Measurements from ENCODE around the gene USP47.
"Not testable (repeated sequence)": the region's sequence is repeated elsewhere in the genome, so short reads cannot be mapped to it uniquely, and the experiment has no call there.

USP47 gene

DNA sequence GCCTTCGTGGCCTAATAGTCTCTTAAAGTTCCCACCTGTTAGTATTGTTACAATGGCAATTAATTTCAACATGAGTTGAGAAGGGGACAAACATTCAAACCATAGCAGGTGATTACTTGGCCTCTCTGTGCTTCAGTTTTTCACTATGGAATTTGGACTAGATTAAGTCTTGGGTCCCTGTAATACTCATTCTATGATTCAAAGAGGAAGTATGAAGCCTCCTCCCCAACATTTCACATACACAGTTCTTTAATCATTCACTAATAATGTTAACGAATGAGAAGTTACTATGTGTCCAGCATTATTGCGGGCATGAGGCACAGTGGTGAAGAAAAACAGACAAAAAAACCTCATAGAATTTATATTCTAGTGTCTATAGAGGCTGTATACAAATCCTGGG, 19.9 kb upstream of the USP47 start:
- DNase-seq (ENCODE audit: low read depth in 3 of 3, low spot score in 1 of 3) = no peak

DNA sequence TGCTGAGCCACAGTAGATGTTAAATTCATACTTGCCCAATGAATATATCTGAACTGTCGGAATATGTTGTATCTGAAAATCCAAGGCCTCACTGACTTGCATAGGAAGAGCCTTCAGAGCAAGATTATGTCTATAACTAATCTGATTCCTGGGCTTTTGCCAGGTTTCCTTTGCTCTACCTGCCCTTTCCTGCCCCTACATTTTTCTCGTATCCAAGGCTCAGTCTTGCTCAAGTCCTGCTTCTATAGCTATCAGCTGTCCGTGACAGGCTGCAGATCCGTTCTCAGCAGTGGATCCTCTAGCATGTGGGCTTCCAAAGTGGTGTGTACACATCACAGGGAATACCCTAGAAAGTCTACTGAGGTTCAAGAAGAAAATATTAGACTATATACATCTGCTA, 18.8 kb upstream of the USP47 start:
- DNase-seq (ENCODE audit: low read depth in 3 of 3, low spot score in 1 of 3) = no peak

DNA sequence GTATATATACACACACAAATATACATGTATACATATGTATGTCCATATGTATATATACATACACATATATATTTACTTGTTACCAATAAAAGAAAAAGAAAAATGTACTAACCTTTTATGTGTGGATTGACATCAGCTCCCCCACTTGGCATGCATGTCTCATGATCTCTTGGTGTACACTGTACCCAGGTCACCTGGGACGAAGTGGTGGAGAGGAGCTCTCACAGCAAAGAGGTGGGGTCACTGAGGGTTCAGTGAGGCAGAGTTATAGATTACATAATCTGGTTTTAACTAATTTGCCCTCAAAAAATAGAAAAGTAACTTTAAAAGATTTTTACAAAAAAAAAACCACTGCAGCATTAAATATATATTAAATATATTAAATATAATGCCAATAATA, 15.5 kb upstream of the USP47 start:
- no peak for DNase-seq (ENCODE audit: low read depth in 3 of 3, low spot score in 1 of 3)

DNA sequence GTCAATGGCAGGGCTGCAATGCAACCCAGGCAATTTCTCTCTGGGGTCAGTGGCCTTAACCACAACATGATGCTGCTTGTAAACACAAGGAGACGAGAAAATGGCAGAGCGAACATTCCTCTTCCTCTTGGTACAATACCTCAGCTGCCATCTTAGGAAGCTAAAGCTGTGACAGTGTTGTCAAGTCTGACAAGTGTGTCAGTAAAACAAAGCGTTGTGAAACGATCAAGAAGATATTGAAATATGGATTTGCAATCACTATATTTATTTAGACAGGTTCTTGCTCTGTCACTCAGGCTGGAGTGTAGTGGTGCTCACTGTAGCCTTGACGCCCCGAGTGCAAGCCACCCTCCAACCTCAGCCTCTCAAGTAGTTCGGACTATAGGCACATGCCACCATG, 14.5 kb upstream of the USP47 start:
- DNase-seq (ENCODE audit: low read depth in 3 of 3, low spot score in 1 of 3) = no peak

DNA sequence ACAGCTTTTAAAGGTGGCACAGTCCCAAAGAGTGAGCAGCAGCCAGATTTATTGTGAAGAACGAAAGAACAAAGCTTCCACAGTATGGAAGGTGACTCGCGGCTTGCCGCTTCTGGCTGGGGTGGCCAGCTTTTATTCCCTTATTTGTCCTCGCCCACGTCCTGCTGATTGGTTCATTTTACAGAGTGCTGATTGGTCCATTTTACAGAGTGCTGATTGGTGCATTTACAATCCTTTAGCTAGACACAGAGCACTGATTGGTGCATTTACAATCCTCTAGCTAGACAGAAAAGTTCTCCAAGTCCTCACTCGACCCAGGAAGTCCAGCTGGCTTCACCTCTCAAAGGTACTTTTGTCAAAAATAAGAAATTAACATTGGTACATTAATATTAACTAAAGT, 10.4 kb upstream of the USP47 start:
- not testable (repeated sequence) for DNase-seq (ENCODE audit: low read depth in 3 of 3, low spot score in 1 of 3)

DNA sequence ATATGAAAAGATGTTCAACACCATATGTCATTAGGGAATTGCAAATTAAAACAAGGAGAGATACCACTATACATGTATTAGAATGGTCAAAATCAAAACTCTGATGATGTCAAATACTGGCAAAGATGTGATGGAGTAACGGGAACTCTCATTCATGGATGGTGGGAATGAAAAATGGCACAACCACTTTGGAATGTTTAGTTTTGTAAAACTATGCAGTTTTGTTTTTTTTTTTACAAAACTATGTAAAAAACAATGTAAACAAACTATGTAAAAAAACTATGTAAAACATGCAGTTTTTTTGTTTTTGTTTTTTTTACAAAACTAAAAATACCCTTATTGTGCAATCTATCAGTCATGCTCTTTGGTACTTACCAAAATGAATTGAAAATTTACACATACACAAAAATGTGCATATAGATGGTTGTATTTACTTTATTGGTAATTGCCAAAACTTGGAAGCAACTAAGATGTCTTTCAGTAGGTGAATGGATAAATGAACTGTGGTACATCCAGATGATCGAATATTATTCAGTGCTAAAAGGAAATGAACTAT, 5.0 kb upstream of the USP47 start:
- DNase-seq (ENCODE audit: low read depth in 3 of 3, low spot score in 1 of 3) = no peak

DNA sequence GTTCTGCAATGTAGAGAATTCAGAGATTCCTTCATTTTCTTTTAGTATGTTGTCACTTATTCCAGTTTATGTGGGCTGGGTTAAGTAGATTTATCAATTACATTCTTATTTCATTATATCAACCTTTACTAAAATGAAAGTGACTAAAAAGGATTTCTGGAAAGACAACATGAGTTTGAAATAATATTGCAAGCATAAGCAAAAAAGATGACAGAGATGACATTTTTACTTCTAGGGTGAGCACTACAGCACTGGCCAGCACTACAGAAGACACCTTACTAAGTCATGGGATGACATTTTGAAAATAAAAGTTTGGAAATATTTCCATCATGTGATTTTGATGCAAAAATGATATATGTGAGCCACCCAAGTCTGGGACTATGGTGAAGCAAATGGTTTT, 2.1 kb upstream of the USP47 start:
- no peak for DNase-seq (ENCODE audit: low read depth in 3 of 3, low spot score in 1 of 3)

DNA sequence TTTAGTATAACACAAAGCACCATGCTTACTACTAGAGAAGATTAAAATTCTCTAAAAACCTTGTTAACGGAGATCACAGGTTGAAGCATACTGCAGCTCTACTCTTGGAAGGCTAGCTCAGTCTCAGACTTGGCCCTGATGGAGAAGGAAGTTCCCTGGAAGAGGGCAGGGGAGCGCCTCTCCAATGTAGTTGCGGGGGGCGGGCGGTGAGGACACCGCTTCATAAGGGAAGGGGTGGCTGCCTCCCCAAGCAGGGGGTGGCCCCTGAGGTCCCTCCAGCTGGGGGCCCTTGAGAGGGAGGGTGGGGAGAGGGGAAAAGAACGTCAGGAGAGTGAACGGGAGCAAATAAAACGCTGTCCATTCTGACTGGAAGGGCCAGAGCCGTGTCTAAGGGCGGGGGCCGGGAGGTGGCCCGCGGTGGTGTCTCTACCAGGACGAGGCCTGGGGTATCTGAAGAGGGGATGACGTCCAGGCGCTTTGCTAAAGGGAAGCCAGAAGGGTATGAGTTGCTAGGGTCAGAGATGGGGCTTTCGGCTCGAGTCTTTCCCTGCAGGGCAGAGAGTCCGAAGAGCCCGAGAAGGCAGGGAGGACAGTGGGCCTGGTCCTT, 553 bp upstream of the USP47 start:
- DNase-seq (ENCODE audit: low read depth in 3 of 3, low spot score in 1 of 3) = peak in 1 of 3 donors; percentile 25

DNA sequence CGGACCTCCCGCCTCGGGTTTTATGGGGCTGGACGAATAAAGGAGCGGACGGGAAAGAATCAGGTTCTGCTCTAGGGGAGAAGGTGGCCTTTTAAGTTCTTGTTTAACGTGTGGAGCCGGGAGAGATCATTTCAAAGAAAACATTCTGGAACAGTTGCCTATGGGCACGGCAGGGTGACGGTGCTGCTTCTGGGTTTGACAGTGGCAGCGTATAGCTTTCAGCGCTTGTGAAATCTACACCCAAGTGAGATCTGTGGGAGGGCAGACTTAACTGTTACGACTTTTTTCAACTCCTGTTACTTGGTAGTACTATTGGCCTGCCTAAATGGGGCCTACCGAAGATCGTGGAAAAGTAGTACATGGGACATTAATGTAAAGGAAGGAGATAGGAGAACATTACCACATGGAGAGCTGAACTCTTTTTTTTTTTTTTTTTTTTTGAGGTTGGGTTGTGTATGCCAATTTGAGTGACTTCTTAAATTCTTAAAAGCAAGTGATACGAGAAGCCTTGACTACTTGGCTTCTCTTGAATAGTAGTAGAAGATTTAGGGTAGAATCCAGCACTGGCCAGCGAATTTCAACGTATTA, 743 bp downstream of the USP47 start:
- DNase-seq (ENCODE audit: low read depth in 3 of 3, low spot score in 1 of 3) = peak in 2 of 3 donors; percentile 11 to 38

DNA sequence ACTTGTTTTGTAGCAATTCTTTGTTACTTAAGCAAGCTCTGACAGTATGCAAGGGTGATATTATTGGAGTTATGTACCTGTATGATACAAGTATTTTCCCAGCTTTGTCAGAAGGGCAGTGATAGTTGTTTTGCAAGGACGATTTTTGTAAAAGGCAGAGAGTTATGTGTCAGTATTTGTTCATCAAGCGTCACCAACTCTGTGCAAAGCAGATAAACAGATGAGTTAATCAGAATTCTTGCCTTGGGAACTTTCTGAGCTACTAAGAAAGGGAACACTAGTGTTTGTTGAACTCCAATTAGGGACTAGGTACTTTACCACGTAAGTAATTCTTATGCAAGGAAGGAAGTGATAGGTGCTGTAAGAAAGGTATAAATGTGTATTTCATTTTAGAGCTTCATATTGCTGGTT, 1.4 kb downstream of the USP47 start:
- DNase-seq (ENCODE audit: low read depth in 3 of 3, low spot score in 1 of 3) = no peak

DNA sequence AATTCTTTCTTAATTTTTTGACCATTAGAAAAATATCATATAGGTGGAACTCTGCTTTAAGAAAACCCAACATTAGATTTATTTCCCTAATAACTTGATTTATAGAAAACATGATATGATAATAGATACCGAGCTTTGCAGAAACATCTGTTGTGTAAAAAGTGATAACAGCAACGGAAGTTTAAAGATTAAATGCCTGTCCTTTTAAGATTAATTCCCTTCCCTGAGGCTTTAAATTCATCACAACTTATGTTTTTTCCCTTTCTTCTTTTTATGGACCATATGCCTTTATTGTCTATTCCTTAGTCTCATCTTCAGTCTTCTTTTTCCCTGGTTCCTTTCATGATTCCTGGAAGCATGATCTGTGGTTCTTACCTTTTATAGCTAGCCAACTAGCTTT, 1.9 kb downstream of the USP47 start:
- no peak for DNase-seq (ENCODE audit: low read depth in 3 of 3, low spot score in 1 of 3)

DNA sequence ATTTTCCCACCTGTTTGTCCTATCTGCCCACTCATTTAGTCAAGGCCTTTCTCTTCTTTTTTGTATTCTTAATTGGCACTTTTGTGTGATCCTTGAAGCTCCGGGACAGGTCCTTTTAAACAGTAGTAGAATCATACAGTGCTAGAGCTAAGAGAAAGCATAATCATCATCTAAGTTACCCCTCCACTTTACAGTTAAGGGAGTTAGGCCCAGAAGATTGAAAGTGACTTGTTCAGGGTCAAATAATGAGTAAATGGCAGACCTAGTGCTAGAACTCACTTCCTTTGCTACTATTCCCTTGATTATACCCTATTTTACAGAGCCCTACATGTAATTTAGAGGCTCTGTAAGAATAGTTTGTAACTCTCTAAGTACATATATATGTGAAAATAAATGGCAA, 2.5 kb downstream of the USP47 start:
- no peak for DNase-seq (ENCODE audit: low read depth in 3 of 3, low spot score in 1 of 3)

DNA sequence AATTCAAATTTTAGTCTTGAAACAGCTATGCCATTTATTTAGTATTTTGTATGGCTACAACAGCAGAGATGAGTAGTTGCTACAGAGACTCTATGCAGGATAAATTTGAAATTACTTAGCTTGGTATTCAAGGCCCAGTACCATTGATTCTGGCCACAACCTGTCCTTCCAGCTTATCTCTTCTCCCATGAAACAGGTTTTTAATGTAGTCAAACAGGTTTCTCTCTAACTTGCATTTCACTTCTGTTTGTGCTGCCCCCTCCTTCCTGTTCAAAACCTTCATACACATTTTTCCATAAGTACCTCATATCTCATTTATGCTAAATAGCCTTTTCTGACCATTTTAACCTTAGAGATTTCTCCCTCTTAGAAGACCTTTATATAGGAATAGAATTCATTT, 3.3 kb downstream of the USP47 start:
- DNase-seq (ENCODE audit: low read depth in 3 of 3, low spot score in 1 of 3) = no peak

DNA sequence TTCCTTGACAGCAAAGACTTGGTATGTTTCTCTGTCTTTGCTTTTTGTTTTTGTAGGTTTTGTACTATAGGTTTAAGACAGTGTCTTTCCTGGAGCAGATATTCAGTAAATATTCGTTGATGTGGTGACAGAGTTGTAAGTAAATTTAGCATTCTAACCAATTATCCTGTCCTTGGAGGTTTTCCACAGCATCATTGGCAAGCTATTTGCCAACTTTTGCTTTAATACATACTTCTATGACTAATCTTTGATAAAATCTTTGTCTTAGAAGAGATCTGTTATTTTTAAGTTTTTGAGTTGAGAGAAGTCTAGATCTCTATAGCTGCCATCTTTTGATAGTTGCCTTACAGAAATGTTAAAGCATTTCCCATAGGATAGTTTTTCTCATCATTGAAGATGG, 3.8 kb downstream of the USP47 start:
- no peak for DNase-seq (ENCODE audit: low read depth in 3 of 3, low spot score in 1 of 3)

DNA sequence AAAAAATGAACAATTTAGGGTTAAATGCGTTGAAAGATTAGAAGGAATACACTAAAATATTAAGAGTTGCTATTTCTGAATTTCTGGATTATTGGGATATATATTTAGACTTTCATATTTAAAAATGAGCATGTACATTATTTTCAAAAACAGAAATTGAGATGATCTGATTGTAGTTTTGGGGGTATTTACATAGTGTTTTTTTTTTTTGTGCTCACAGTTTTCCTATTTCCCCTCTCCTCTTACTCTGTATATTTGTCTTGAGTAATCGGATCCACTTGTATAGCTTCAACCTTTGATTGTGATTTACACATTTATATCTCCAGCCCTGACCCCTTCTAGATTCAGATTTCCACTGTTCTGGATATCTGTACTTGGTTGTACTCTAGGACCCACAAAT, 5.3 kb downstream of the USP47 start:
- DNase-seq (ENCODE audit: low read depth in 3 of 3, low spot score in 1 of 3) = no peak

DNA sequence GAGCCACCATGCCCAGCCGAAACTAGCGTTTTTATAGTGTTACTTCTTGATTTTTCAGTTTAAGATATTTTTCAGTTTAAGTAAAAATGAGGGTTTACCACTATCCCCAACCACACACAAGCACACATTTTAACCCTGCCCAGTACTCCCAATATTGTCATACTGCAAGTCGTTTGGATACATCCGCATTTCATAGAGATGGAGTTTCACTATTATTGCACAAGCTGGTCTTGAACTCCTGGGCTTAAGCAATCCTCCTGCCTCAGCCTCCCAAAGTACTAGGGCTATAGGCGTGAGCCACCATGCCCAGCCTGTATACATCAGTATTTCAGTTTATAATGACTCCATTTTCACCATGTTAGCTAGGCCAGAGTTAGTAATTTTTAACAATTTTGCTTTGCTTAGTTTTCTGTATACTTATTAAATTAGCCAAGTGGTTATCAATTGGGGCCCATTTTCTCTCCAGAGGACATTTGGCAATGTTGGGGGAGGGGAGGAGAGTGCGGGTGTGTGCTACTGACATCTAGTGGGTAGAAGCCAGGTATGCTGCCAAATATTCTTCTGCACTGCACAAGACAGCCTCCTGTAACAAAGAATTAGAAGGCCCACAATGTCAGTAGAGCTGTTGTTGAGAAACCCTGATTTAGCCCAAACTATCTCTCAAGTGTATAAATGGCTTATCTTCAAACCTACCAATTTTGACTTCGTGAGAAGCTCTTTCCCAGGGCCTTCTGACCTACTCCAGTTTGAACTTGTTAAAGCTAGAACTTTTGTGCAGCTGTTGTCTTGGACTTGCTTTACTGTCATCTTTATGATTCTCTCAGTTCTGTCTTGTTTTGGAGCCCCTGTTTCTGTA, 7.3 kb downstream of the USP47 start:
- DNase-seq (ENCODE audit: low read depth in 3 of 3, low spot score in 1 of 3) = peak; percentile 20 to 30 (median 26)

DNA sequence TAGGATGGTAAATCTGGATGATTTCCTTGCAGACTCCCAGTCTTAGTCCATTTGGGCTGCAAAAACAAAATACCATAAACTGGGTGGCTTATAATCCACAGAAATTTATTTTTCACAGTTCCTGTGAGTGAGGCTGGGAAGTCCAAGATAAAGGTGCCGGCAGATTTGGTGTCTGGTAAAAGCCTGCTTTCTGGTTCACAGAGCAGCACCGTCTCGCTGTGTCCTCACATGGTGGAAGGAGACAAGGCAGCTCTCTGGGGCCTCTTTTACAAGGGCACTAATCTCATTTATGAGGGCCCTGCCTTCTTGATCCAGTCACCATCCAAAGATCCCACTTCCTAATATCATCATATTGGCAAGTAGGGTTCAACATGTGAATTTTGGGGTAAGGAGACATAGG, 8.9 kb downstream of the USP47 start:
- no peak for DNase-seq (ENCODE audit: low read depth in 3 of 3, low spot score in 1 of 3)

DNA sequence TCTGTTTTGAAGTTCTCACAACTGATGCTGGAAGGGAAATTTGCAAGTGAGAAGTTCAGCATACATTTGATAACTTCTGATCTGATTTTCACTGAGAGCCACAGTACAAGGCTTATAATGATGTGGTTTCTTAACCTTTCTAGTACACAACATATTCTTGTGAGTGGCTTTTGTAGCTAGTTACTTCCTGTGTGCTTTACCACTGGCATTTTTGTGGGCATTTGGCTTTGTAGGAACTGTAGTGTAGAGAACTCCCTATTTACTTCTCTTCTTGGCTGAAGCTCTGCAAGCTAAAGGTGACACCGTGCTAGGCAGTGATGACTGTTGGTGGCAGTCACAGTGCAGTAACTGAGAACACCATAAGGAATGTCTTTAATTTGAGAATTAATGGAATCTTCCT, 14.9 kb downstream of the USP47 start:
- DNase-seq (ENCODE audit: low read depth in 3 of 3, low spot score in 1 of 3) = no peak

DNA sequence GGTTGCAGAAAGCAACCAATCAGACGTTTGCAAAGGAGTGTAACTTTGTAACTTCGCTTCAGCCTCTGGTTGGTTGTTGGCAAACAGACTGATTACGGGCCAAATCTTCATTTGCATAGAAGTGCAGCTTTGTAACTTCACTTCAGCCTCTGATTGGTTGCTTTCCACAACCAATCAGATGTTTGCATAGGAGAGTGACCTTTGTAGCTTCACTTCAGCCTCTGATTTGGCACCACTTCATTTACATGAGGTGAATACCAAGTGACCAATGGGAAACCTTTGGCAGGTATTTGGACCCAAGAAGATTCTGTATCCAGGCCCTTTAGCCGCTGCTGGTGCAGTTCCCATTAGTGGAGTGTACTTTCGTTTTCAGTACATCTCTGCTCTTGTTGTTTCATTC, 16.0 kb downstream of the USP47 start:
- no peak for DNase-seq (ENCODE audit: low read depth in 3 of 3, low spot score in 1 of 3)

DNA sequence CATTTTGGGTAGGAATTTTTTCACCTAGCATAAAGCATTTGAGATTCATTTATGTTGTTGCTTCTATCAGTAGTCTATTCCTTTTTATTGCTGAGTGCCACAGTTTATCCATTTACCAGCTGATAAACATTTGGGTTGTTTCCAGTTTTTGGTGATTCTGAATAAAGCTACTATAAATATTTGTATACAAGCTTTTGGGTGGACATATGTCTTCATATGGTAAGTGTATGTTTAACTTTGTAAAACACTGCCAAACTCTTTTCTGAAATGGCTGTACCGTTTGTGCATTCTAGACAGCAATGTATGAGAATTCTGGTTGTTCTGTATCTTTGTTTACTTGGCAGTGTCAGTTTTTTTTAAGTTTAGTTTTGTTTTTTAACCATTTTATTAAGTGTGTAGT, 16.9 kb downstream of the USP47 start:
- no peak for DNase-seq (ENCODE audit: low read depth in 3 of 3, low spot score in 1 of 3)

DNA sequence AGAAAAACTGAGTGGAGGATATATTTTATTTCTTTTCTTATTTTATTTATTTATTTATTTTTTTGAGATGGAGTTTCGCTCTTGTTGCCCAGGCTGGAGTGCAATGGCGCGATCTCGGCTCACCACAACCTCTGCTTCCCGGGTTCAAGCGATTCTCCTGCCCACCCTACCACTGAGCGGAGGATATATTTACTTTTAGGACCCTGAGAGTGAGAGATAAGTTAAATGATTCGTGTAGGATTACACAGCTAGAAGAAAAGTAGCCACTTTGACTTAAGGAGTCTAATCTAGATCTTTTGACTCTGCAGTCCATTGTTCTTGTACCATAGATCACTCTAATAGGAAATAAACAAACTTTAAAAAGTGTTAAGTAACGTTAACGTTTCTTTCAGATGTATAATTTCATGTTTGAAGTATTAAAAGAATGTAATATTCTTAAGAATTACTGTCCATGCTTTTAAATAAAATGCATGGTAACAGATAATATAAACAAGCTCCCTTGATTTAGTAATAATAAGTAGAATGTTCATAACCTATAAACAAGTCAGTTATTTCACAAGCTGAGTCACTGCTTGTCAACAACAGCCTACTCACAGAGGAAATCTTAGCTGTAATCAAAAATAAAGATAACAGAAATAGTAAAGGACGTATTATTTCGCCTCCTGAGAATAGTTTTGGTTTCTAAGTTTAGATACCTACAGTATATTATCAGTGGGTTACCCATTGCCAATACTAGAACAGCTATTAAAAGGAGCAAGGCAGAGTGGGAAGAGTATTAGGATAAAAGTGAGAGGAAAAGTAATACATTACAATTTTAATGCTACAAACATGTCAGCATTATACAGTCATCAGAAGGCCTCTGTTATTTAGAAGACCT, 18.6 kb downstream of the USP47 start:
- DNase-seq (ENCODE audit: low read depth in 3 of 3, low spot score in 1 of 3) = no peak

Measured in stimulated activated CD4-positive, alpha-beta T cell treated with anti-CD3 and anti-CD28 coated beads, TNF-alpha, amount 100 ng/mL, for 1 hour (primary cell).